Mammary epithelial cell (primary cell): Measurements from ENCODE around the gene SLC38A8.

Experiments
- CTCF ChIP-seq, 2 donors: IDR thresholded peaks in 1 of 2; conservative IDR thresholded peaks in 1 of 2; 2 replicates each; pipeline ENCODE4 v1.5.1; 2011 to 2012; ENCODE audit warnings: inconsistent platforms in 2 of 2, low read length in 2 of 2, mild to moderate bottlenecking in 2 of 2, control low read depth in 1 of 2, low read depth in 1 of 2; ENCODE audit not compliant: insufficient read depth in 1 of 2; ENCODE audit errors: extremely low read depth in 1 of 2
- EZH2 ChIP-seq: IDR thresholded peaks from 2 replicates; pipeline ENCODE4 v1.6.1; 2012; ENCODE audit warnings: low read length, inconsistent platforms, borderline replicate concordance

- TF ChIP-seq CTCF (conservative IDR thresholded peaks at IDR 0.05 in 1 of 2, IDR thresholded peaks at IDR 0.05 in 1 of 2; ENCODE audit: extremely low read depth in 1 of 2, insufficient read depth in 1 of 2, low read depth in 1 of 2, low read length in 2 of 2) (no peak), EZH2 (no peak)
Observed at GRCh38 chr16:83968306-83968851, 74.2 kb downstream of the SLC38A8 start.
